ENCODE results near the gene OR52E4. TPM values are rescaled to one million over a fixed set of nuclear protein-coding genes. Genes with fewer than 3 reads are reported as not detected.

The OR52E4 gene
- total and polyA plus RNA-seq, 2 of the 4 experiments (the other 2 are of a cell fraction), result not detected

DNA sequence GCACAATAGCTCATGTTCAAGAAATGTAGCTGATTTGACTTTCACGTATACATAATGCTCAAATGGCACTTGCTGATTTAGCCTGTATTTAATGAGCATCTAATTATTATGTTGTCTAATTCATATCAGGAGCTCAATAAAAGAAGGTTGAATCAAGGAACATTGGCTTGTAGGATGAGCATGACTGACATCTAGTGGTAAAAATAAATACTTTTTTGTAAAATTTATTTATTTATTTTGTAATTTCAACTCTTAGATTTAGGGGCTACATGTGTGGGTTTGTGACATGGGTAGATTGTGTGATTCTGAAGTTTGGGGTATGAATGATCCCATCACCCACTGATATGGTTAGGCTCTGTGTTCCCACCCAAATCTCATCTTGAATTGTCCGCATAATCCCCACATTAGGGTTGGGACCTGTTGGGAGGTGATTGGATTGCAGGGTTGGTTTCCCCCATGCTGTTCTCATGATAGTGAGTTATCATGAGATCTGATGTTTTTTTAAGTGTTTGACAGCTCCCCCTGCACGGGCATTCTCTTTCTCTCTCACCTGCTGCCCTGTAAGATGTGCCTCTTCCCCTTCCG, 10.9 kb downstream of the OR52E4 start:
- Histone ChIP-seq H3K36me3 (ENCODE audit: control insufficient read depth, insufficient read depth, low read length) (no peaks in the 10 kb centered on the region), H3K18ac (ENCODE audit: low read depth, low read length) (no peak overlapping the region), H2BK20ac (ENCODE audit: low read depth, low read length) (no peak overlapping the region), H2BK120ac (ENCODE audit: low read depth, low read length) (no peak overlapping the region), H2AFZ (replicated peaks; ENCODE audit: low read length, poor library complexity) (no peak overlapping the region), H3K4ac (ENCODE audit: low read depth, low read length) (no peak overlapping the region), H3K4me1 (ENCODE audit: control insufficient read depth, insufficient read depth, low read length) (no peaks in the 10 kb centered on the region), H2BK15ac (ENCODE audit: low read depth, low read length) (no peak overlapping the region), H4K5ac (ENCODE audit: low read depth, low read length) (no peak overlapping the region), H2BK5ac (ENCODE audit: low read depth, low read length, poor library complexity, severe bottlenecking) (no peak overlapping the region), H3K9me1 (ENCODE audit: insufficient read depth, low read length) (no peaks in the 10 kb centered on the region), H2AK5ac (ENCODE audit: low read depth, low read length) (no peak overlapping the region), H3K9me3 (ENCODE audit: control insufficient read depth, insufficient read depth, low read length) (no peaks in the 10 kb centered on the region), H3K14ac (replicated peaks; ENCODE audit: low read depth, low read length) (no peak overlapping the region), H3K56ac (ENCODE audit: extremely low read depth, insufficient read depth, low read length) (no peak overlapping the region), H3K79me1 (ENCODE audit: low read depth in 1 of 2, low read length in 2 of 2) (no peaks in the 10 kb centered on the region), H3K27me3 (ENCODE audit: control insufficient read depth, insufficient read depth, low read length) (no peaks in the 10 kb centered on the region), H3K27ac (ENCODE audit: insufficient read depth, low read length) (no peak overlapping the region), H4K8ac (ENCODE audit: low read depth in 2 of 2, low read length in 2 of 2) (no peak overlapping the region), H4K20me1 (ENCODE audit: insufficient read depth, low read length) (no peaks in the 10 kb centered on the region), H3K23ac (ENCODE audit: low read depth, low read length) (no peak overlapping the region), H3K4me3 (ENCODE audit: insufficient read depth, low read depth, low read length) (no peak overlapping the region), H3K4me2 (ENCODE audit: low read depth, low read length) (no peak overlapping the region), H2AK9ac (replicated peaks; ENCODE audit: low read depth, low read length, poor library complexity) (no peak overlapping the region), H3K9ac (ENCODE audit: low read depth, low read length) (no peak overlapping the region), H4K91ac (ENCODE audit: insufficient read depth, low read depth, low read length) (no peak overlapping the region)
- ChIA-PET POLR2A (ENCODE audit: unreplicated experiment) (no interaction called here), CTCF (interaction anchor here (0.6 to 1.1 kb wide), 5 partner anchors 14 to 1528 kb away, joined by 3 to 6 read pairs (median 4); no protein-coding TSS in a partner anchor)
- intact Hi-C loops (cut with micrococcal nuclease), result loop anchor here (2.0 to 10.0 kb wide), 2 partner anchors 417 to 461 kb away; no protein-coding TSS in a partner anchor
- in situ Hi-C loops (cut with MboI; ENCODE audit: low sequenced_read_pairs), result no loop called here
- peak; percentile 6 for DNase-seq
- dilution Hi-C loops (cut with HindIII; ENCODE audit: low sequenced_read_pairs, unreplicated experiment), result no loop called here
- WGBS, 2 experiments (ENCODE audit: extremely low coverage in 2 of 2, insufficient read length in 1 of 2), result no CpG with 5 or more reads among the region's 4 CpGs
- peak; percentile 33; the same call in 1 of the 2 replicates for TF ChIP-seq RAD21 (IDR thresholded peaks at IDR 0.05; ENCODE audit: low read length)
- no peak for TF ChIP-seq CHD1 (IDR thresholded peaks at IDR 0.05; ENCODE audit: low read depth, low read length)
- no peak for TF ChIP-seq BHLHE40 (IDR thresholded peaks at IDR 0.05; ENCODE audit: low read depth, low read length)
- no peak for TF ChIP-seq MXI1 (IDR thresholded peaks at IDR 0.05; ENCODE audit: borderline replicate concordance, low read depth, low read length)
- no peak for TF ChIP-seq NFE2L2 (IDR thresholded peaks at IDR 0.05; ENCODE audit: low read depth, low read length)
- TF ChIP-seq FOS (IDR thresholded peaks at IDR 0.05; ENCODE audit: low read depth, low read length), result no peak
- TF ChIP-seq MAZ (IDR thresholded peaks at IDR 0.05; ENCODE audit: borderline replicate concordance, low read depth, low read length), result no peak
- TF ChIP-seq, protein P1, sequence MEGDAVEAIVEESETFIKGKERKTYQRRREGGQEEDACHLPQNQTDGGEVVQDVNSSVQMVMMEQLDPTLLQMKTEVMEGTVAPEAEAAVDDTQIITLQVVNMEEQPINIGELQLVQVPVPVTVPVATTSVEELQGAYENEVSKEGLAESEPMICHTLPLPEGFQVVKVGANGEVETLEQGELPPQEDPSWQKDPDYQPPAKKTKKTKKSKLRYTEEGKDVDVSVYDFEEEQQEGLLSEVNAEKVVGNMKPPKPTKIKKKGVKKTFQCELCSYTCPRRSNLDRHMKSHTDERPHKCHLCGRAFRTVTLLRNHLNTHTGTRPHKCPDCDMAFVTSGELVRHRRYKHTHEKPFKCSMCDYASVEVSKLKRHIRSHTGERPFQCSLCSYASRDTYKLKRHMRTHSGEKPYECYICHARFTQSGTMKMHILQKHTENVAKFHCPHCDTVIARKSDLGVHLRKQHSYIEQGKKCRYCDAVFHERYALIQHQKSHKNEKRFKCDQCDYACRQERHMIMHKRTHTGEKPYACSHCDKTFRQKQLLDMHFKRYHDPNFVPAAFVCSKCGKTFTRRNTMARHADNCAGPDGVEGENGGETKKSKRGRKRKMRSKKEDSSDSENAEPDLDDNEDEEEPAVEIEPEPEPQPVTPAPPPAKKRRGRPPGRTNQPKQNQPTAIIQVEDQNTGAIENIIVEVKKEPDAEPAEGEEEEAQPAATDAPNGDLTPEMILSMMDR (conservative IDR thresholded peaks at IDR 0.05; ENCODE audit: low read depth, low read length), result peak; percentile 44
- TF ChIP-seq, protein P2, sequence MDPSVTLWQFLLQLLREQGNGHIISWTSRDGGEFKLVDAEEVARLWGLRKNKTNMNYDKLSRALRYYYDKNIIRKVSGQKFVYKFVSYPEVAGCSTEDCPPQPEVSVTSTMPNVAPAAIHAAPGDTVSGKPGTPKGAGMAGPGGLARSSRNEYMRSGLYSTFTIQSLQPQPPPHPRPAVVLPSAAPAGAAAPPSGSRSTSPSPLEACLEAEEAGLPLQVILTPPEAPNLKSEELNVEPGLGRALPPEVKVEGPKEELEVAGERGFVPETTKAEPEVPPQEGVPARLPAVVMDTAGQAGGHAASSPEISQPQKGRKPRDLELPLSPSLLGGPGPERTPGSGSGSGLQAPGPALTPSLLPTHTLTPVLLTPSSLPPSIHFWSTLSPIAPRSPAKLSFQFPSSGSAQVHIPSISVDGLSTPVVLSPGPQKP (IDR thresholded peaks at IDR 0.05; ENCODE audit: borderline replicate concordance, low read depth, low read length), result no peak
- no peak for TF ChIP-seq MAFK (IDR thresholded peaks at IDR 0.05; ENCODE audit: low read depth, low read length)
- TF ChIP-seq, protein P3, sequence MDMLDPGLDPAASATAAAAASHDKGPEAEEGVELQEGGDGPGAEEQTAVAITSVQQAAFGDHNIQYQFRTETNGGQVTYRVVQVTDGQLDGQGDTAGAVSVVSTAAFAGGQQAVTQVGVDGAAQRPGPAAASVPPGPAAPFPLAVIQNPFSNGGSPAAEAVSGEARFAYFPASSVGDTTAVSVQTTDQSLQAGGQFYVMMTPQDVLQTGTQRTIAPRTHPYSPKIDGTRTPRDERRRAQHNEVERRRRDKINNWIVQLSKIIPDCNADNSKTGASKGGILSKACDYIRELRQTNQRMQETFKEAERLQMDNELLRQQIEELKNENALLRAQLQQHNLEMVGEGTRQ (IDR thresholded peaks at IDR 0.05; ENCODE audit: low read depth, low read length), result no peak
- TF ChIP-seq RCOR1 (IDR thresholded peaks at IDR 0.05; ENCODE audit: insufficient replicate concordance, low read length), result no peak
- no peak for TF ChIP-seq SMC3 (IDR thresholded peaks at IDR 0.05; ENCODE audit: low read depth, low read length)
- TF ChIP-seq POLR2A (IDR thresholded peaks at IDR 0.05; ENCODE audit: low read depth, low read length), result no peak
- no peak for TF ChIP-seq CEBPB (IDR thresholded peaks at IDR 0.05; ENCODE audit: low read depth, low read length)
- TF ChIP-seq RFX5 (IDR thresholded peaks at IDR 0.05; ENCODE audit: low read depth, low read length), result no peak
- no TSS peak for BruUV-seq (replicated peaks)
- no peak for ATAC-seq (ENCODE audit: low read depth)

Measured in IMR-90 (cell line).